ENCODE data around the gene IL6R. TPM values are rescaled to one million over a fixed set of nuclear protein-coding genes. Genes with fewer than 3 reads are reported as not detected.
A peak's percentile ranks its signal among the peaks of the same experiment; 100 is the strongest.

IL6R gene
- polyA plus RNA-seq, 1 donor from 2014 or later: 6.8 TPM

- H3K4me3 Mint-ChIP-seq: peak overlapping the region in 3 of 4 donors; percentile 13 to 47 (median 23)
- H3K36me3 Mint-ChIP-seq: peaks cover 4% of the 10 kb centered on the region
- peaks cover 39% of the 10 kb centered on the region for H3K27me3 Mint-ChIP-seq
- no peak overlapping the region for H3K27ac Mint-ChIP-seq
- peaks cover 0 to 4% (median 3%) of the 10 kb centered on the region in 3 donors for H3K4me1 Mint-ChIP-seq
- H3K9me3 Mint-ChIP-seq: peaks cover 0 to 5% (median 0%) of the 10 kb centered on the region in 3 donors
Observed at GRCh38 chr1:154503898-154504297, 98.8 kb downstream of the IL6R start.

- peaks cover 0 to 3% (median 0%) of the 10 kb centered on the region in 3 donors for H3K9me3 Mint-ChIP-seq
- peaks cover 19% of the 10 kb centered on the region for H3K27me3 Mint-ChIP-seq
- no peak overlapping the region for H3K4me3 Mint-ChIP-seq
- H3K4me1 Mint-ChIP-seq: no peaks in the 10 kb centered on the region
- no peak overlapping the region for H3K27ac Mint-ChIP-seq
- peaks cover 2% of the 10 kb centered on the region for H3K36me3 Mint-ChIP-seq
Observed at GRCh38 chr1:154512760-154513159, 107.6 kb downstream of the IL6R start.

GRCh38 chr1:154514066-154514553 is 109.0 kb downstream of the IL6R start:
- no peaks in the 10 kb centered on the region for H3K36me3 Mint-ChIP-seq
- H3K27ac Mint-ChIP-seq: no peak overlapping the region
- H3K4me3 Mint-ChIP-seq: no peak overlapping the region
- H3K4me1 Mint-ChIP-seq: no peaks in the 10 kb centered on the region
- peaks cover 11% of the 10 kb centered on the region for H3K27me3 Mint-ChIP-seq
- peaks cover 0 to 3% (median 0%) of the 10 kb centered on the region in 3 donors for H3K9me3 Mint-ChIP-seq

- Mint-ChIP-seq H3K9me3 (peaks cover 0 to 3% (median 0%) of the 10 kb centered on the region in 3 donors), H3K4me3 (no peak overlapping the region), H3K27me3 (peaks cover 3% of the 10 kb centered on the region), H3K4me1 (no peaks in the 10 kb centered on the region), H3K27ac (no peak overlapping the region), H3K36me3 (no peaks in the 10 kb centered on the region)
Observed at GRCh38 chr1:154517661-154518060, 112.5 kb downstream of the IL6R start.

Other genes starting within 250 kb of the IL6R start
- gene TPM3, start 213.2 kb upstream of the IL6R start, polyA plus RNA-seq: 878 TPM
- gene CFAP141, start 199.0 kb upstream of the IL6R start, polyA plus RNA-seq: not detected
- gene UBAP2L, start 184.4 kb upstream of the IL6R start, polyA plus RNA-seq: 60.6 TPM
- 119 TPM for gene HAX1, start 132.7 kb upstream of the IL6R start, polyA plus RNA-seq
- not detected for gene AQP10, start 84.2 kb upstream of the IL6R start, polyA plus RNA-seq
- gene ATP8B2, start 79.8 kb upstream of the IL6R start, polyA plus RNA-seq: 20.7 TPM
- gene TDRD10, start 96.9 kb downstream of the IL6R start, polyA plus RNA-seq: not detected
- not detected for gene SHE, start 97.1 kb downstream of the IL6R start, polyA plus RNA-seq
- gene UBE2Q1, start 153.3 kb downstream of the IL6R start, polyA plus RNA-seq: 9.0 TPM
- 0.04 TPM for gene CHRNB2, start 162.4 kb downstream of the IL6R start, polyA plus RNA-seq
- 141 TPM for gene ADAR, start 202.8 kb downstream of the IL6R start, polyA plus RNA-seq